GM12878 (cell line): ENCODE data around the gene SRSF3.

ENCODE experiments used
- CEBPB ChIP-seq, 2 experiments: fragments of 150-350 bp in 1 of 2; IDR thresholded peaks; 2 replicates each; pipeline ENCODE4 v1.6.1; 2012 to 2014; ENCODE audit warnings: low read depth in 2 of 2, low read length in 2 of 2, borderline replicate concordance in 1 of 2, inconsistent platforms in 1 of 2
- CTCF ChIP-seq, 3 experiments: IDR thresholded peaks in 2 of 3; conservative IDR thresholded peaks in 1 of 3; 2 replicates each; pipeline ENCODE4 v1.5.1; 2011; ENCODE audit warnings: low read depth in 3 of 3, low read length in 3 of 3, mild to moderate bottlenecking in 3 of 3, control low read depth in 2 of 3, moderate library complexity in 2 of 3, inconsistent platforms in 1 of 3, mixed read lengths in 1 of 3; ENCODE audit not compliant: control insufficient read depth in 2 of 3, insufficient read depth in 1 of 3; ENCODE audit errors: extremely low read depth in 1 of 3
- EZH2 ChIP-seq: IDR thresholded peaks from 2 replicates; pipeline ENCODE4 v1.6.1; 2012; ENCODE audit warnings: low read depth, mild to moderate bottlenecking, control low read depth, inconsistent platforms, low read length, borderline replicate concordance; ENCODE audit not compliant: control insufficient read depth
- GABPA ChIP-seq: IDR thresholded peaks from 2 replicates; pipeline ENCODE4 v1.6.1; 2014; ENCODE audit warnings: antibody characterized with exemption, low read depth, mild to moderate bottlenecking, inconsistent platforms
- HDAC2 ChIP-seq: fragments of 200-600 bp; sonication (generic); IDR thresholded peaks from 2 replicates; pipeline ENCODE4 v1.6.1; 2017
- IRF3 ChIP-seq: fragments of 450-650 bp; IDR thresholded peaks from 2 replicates; pipeline ENCODE4 v1.6.1; 2014; ENCODE audit warnings: mild to moderate bottlenecking
- MXI1 ChIP-seq: fragments of 150-350 bp; IDR thresholded peaks from 2 replicates; pipeline ENCODE4 v1.6.1; 2011; ENCODE audit warnings: low read depth, mild to moderate bottlenecking, inconsistent platforms, low read length, improper control_type of control experiment
- TF ChIP-seq, protein P1 (sequence below): IDR thresholded peaks from 2 replicates; pipeline ENCODE4 v1.6.1; 2012; ENCODE audit warnings: low read depth, low read length, improper control_type of control experiment

DNA sequence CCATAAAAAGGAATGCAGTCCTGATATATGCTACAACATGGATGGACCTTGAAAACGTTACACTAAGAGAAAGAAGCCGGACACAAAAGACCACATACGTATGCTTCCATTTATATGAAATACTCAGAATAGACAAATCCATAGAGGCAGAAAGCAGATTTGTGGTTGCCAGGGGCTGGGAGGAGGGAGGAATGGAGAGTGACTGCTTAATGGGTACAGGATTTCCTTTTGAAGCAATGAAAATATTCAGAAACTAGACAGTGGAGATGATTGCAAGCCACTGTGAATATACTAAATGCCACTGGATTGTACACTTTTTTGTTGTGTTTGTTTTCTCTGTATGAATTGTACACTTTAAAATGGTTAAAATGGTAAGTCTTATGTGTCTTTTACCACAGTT is 54.9 kb downstream of the SRSF3 start:
- no peak for TF ChIP-seq CEBPB (IDR thresholded peaks at IDR 0.05; ENCODE audit: borderline replicate concordance in 1 of 2, low read depth in 2 of 2, low read length in 2 of 2)
- TF ChIP-seq CTCF (IDR thresholded peaks at IDR 0.05 in 2 of 3, conservative IDR thresholded peaks at IDR 0.05 in 1 of 3; ENCODE audit: control insufficient read depth in 2 of 3, extremely low read depth in 1 of 3, insufficient read depth in 1 of 3, low read depth in 3 of 3, low read length in 3 of 3), result no peak
- TF ChIP-seq HDAC2, result no peak
- TF ChIP-seq GABPA, result no peak
- TF ChIP-seq EZH2, result no peak
- TF ChIP-seq IRF3, result no peak
- TF ChIP-seq, protein P1, sequence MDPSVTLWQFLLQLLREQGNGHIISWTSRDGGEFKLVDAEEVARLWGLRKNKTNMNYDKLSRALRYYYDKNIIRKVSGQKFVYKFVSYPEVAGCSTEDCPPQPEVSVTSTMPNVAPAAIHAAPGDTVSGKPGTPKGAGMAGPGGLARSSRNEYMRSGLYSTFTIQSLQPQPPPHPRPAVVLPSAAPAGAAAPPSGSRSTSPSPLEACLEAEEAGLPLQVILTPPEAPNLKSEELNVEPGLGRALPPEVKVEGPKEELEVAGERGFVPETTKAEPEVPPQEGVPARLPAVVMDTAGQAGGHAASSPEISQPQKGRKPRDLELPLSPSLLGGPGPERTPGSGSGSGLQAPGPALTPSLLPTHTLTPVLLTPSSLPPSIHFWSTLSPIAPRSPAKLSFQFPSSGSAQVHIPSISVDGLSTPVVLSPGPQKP, result no peak
- TF ChIP-seq MXI1, result no peak
